Bronchial epithelial cell (primary cell): ENCODE results near the gene ZNF275. TPM values are rescaled to one million over a fixed set of nuclear protein-coding genes. Genes with fewer than 3 reads are reported as not detected.

ENCODE experiments used
- DNase-seq: peaks from one replicate; pipeline ENCODE4 v3.0.0-alpha.2; 2010; ENCODE audit warnings: low read depth
- FAIRE-seq: peaks from 2 replicates; lab custom pipeline; 2011; peaks lifted over from hg19 to GRCh38; lab: Jason Lieb, UNC
- H3K27me3 ChIP-seq: 2 replicates; pipeline ENCODE4 v1.5.1; 2011; ENCODE audit warnings: low read length; ENCODE audit not compliant: control insufficient read depth, insufficient read depth
- H3K36me3 ChIP-seq: 2 replicates; pipeline ENCODE4 v1.5.1; 2011; ENCODE audit warnings: low read length; ENCODE audit not compliant: control insufficient read depth, insufficient read depth
- H3K4me3 ChIP-seq: 2 replicates; pipeline ENCODE4 v1.5.1; 2011; ENCODE audit warnings: mild to moderate bottlenecking, low read depth, low read length, control low read depth
- CTCF ChIP-seq: IDR thresholded peaks from 2 replicates; pipeline ENCODE4 v1.5.1; 2011; ENCODE audit warnings: mild to moderate bottlenecking, moderate library complexity, low read length, control low read depth, inconsistent platforms; ENCODE audit not compliant: insufficient read depth, severe bottlenecking
- total RNA-seq: library from RNA; depleted of rRNA; stranded (reverse); fragments of >200 nt; gene quantifications from 2 replicates; pipeline ENCODE4 v1.2.1, GENCODE V29; 2014

ZNF275 gene
- total RNA-seq, 1 donor from 2014 or later, result 3.9 TPM

GRCh38 chrX:153396320-153397195 lies 62.6 kb downstream of the ZNF275 start:
- DNase-seq, result no peak
- no peaks in the 10 kb centered on the region for H3K27me3 ChIP-seq
- no peak for FAIRE-seq
- no peak overlapping the region for H3K4me3 ChIP-seq
- no peaks in the 10 kb centered on the region for H3K36me3 ChIP-seq
- no peak for TF ChIP-seq CTCF

- Histone ChIP-seq H3K36me3 (no peaks in the 10 kb centered on the region), H3K27me3 (no peaks in the 10 kb centered on the region), H3K4me3 (no peak overlapping the region)
- no peak for TF ChIP-seq CTCF
- no peak for FAIRE-seq
- DNase-seq, result no peak
Observed at GRCh38 chrX:153397256-153397960, 63.5 kb downstream of the ZNF275 start.

GRCh38 chrX:153398275-153398960 lies 64.5 kb downstream of the ZNF275 start:
- H3K36me3 ChIP-seq, result no peaks in the 10 kb centered on the region
- no peak for FAIRE-seq
- no peak for DNase-seq
- TF ChIP-seq CTCF, result no peak
- no peaks in the 10 kb centered on the region for H3K27me3 ChIP-seq
- no peak overlapping the region for H3K4me3 ChIP-seq

GRCh38 chrX:153400146-153401132 lies 66.5 kb downstream of the ZNF275 start:
- peak; percentile 63 for TF ChIP-seq CTCF
- DNase-seq (no peak), FAIRE-seq (no peak)
- Histone ChIP-seq H3K4me3 (no peak overlapping the region), H3K27me3 (no peaks in the 10 kb centered on the region), H3K36me3 (no peaks in the 10 kb centered on the region)
